Astrocyte of the cerebellum (primary cell): ENCODE measurements around the gene PKD2L2.

Experiments used
- DNase-seq: peaks from one replicate; pipeline ENCODE4 v3.0.0-alpha.2; 2011; ENCODE audit warnings: low read depth
- H3K4me3 ChIP-seq: 2 replicates; pipeline ENCODE4 v1.5.1; 2011; ENCODE audit warnings: mild to moderate bottlenecking, low read depth, low read length, moderate library complexity
- in situ Hi-C: cut with HindIII; loops from 2 replicates; pipeline ENCODE4 v1.10.0; 2017; ENCODE audit warnings: low sequenced_read_pairs
- TF ChIP-seq, protein P1 (sequence below): IDR thresholded peaks from 2 replicates; pipeline ENCODE4 v1.5.1; 2012; ENCODE audit warnings: low read length, low read depth, moderate library complexity, mild to moderate bottlenecking; ENCODE audit errors: missing control alignments

The PKD2L2 gene

DNA sequence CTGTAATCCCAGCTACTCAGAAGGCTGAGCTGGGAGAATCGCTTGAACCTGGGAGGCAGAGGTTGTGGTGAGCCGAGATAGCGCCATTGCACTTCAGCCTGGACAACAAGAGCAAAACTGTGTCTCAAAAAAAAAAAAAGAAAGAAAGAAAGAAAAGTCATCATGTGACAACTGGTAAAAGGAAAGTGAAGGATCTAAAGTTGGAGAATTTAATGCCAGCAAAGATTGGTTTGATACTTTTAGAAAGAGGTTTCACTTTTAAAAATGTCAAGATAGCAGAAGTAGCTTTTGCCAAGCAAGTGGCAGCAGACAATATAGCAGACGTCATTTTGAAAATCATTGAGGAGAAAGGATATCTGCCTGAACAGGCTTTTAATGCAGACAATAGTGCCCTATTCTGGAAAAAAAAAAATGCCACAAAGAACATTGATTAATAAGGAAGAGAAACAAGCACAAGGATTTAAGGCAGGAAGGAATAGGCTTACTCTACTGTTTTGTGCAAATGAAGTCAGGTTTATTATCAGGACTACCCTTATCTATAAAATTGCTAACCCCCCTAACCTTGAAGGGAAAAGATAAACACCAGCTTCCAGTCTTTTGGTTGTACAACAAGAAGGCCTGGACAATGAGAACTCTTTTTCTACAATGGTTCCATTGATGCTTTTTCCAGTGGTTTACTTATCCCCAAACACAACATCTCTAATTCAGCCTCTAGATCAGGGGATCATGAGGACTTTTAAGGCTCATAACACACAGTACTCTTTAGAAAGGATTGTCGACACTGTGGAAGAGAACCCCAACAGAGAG is 12.0 kb downstream of the PKD2L2 start:
- TF ChIP-seq, protein P1, sequence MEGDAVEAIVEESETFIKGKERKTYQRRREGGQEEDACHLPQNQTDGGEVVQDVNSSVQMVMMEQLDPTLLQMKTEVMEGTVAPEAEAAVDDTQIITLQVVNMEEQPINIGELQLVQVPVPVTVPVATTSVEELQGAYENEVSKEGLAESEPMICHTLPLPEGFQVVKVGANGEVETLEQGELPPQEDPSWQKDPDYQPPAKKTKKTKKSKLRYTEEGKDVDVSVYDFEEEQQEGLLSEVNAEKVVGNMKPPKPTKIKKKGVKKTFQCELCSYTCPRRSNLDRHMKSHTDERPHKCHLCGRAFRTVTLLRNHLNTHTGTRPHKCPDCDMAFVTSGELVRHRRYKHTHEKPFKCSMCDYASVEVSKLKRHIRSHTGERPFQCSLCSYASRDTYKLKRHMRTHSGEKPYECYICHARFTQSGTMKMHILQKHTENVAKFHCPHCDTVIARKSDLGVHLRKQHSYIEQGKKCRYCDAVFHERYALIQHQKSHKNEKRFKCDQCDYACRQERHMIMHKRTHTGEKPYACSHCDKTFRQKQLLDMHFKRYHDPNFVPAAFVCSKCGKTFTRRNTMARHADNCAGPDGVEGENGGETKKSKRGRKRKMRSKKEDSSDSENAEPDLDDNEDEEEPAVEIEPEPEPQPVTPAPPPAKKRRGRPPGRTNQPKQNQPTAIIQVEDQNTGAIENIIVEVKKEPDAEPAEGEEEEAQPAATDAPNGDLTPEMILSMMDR, result no peak
- H3K4me3 ChIP-seq, result no peak overlapping the region
- DNase-seq, result no peak
- in situ Hi-C loops, result no loop called here

DNA sequence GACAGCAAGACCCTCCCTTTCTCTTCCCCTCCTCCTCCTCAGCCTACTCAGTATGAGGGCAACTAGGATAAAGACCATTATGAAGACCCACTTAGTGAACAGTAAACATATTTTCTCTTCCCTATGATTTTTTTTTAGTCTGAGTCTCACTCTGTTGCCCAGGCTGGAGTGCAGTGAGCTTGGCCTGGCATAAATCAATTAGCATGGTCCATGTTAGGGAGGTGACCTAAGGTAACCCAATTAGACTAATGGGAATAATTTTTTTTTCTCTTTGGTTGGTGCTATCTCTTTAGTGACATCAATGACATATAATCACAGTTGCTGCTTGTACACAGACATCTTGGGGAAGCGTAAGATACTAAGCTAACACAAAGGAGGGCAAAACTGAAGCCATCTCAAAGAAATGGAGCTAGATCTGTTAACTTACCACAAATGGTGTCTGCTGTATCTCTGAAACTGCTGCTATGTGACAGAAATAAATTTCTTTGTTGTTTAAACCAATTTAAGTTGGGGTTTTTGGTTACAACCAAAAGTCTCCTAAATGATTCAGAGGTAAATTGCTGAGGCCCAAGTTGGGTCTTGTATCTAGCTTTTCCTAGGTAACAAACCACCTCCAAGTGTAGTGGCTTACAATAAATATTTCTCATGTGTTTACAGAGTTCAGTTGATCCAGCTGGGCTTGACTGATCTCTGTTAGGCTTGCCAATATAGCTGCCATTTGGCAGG is 13.3 kb downstream of the PKD2L2 start:
- TF ChIP-seq, protein P1, result no peak
- in situ Hi-C loops, result no loop called here
- no peak for DNase-seq
- H3K4me3 ChIP-seq, result no peak overlapping the region

DNA sequence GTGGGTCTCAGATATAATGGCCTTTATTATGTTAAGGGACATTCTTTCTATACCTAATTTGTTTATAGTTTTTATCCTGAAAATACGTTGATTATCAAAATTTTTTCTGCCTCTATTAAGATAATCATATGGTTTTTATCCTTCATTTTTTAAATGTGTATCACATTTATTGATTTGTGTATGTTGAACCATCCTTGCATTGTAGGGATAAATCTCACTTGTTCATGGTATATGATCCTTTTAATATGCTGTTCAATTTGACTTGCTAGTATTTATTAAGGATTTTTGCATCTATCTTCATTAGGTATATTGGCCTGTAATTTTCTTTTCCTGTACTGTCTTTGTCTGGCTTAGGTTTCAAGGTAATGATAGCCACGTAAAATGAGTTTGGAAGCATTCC is 25.5 kb downstream of the PKD2L2 start:
- in situ Hi-C loops, result no loop called here
- TF ChIP-seq, protein P1, result no peak
- DNase-seq, result no peak
- no peak overlapping the region for H3K4me3 ChIP-seq

DNA sequence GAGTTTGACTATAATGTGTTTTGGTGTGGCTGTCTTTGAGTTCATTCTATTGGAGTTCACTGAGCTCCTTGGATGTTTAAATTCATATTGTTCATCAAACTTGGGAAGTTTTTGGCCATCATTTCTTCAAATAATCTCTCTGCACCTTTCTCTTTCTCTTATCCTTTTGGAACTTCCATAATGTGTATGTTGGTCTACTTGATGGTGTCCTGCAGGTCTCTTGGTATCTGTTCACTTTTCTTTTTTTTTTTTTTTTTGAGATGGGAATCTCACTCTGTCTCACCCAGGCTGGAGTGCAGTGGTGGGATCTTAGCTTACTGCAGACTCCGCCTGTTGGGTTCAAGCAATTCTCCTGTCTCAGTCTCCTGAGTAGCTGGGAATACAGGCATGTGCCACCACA is 27.7 kb downstream of the PKD2L2 start:
- in situ Hi-C loops, result no loop called here
- DNase-seq, result no peak
- H3K4me3 ChIP-seq, result no peak overlapping the region
- TF ChIP-seq, protein P1, result no peak

DNA sequence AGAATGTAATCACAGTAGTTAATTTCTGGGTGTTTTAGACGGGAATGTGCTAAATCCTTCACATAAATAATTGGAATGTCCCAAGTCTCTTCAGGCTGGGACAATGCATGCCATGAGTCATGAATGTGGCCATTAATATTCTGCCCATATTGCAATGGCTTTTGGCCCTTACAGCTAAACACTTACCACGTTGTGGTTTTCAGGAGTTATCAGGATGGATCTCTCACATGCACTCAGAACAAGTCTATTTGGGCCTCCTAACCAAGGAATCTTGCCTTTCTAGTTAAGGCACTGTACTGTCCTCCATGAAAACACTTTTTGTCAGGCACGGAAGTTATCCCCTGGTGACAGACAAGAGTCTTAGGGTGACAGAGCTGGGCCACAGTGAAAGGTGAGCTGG is 32.7 kb downstream of the PKD2L2 start:
- no peak overlapping the region for H3K4me3 ChIP-seq
- TF ChIP-seq, protein P1, result no peak
- peak; percentile 12 for DNase-seq
- in situ Hi-C loops, result no loop called here

DNA sequence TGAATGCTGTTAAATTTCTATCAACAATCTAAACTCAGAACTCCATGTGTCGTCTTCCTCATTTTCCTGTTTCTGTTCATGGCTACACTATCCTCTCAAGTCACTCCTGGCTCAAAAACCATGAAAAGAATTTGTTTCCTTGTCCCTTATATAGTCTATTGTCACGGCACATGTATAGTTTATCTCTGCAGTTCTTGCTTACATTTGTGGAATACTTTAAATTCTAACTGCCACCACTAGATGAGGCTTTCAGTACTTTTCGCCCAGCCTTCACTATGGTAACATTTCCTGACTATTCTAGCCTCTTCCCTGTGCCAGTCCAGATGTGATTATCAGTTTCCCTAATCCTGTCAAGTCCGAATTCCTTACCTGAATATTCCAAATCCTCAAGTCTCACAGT is 34.6 kb downstream of the PKD2L2 start:
- no peak for DNase-seq
- in situ Hi-C loops, result no loop called here
- TF ChIP-seq, protein P1, result peak; percentile 10

More for the DNA sequence above, 34.6 kb downstream of the PKD2L2 start:
- no peak overlapping the region for H3K4me3 ChIP-seq
